HepG2 (cell line): Measurements from ENCODE around the gene THRB. TPM values are rescaled to one million over a fixed set of nuclear protein-coding genes. Genes with fewer than 3 reads are reported as not detected.

Experiments
- ADNP ChIP-seq: sonication (generic); formaldehyde crosslinking; IDR thresholded peaks from 2 replicates; pipeline ENCODE4 v1.4.0; 2020; ENCODE audit warnings: missing genetic modification reagents
- AKNA ChIP-seq: sonication (generic); formaldehyde crosslinking; IDR thresholded peaks from 2 replicates; pipeline ENCODE4 v1.4.0; 2020; ENCODE audit warnings: missing genetic modification reagents, borderline replicate concordance
- ISL2 ChIP-seq: sonication (generic); formaldehyde crosslinking; IDR thresholded peaks from 2 replicates; pipeline ENCODE4 v1.5.0; 2020; ENCODE audit warnings: missing genetic modification reagents
- MAFF ChIP-seq: IDR thresholded peaks from 2 replicates; pipeline ENCODE4 v1.6.1; 2011; ENCODE audit warnings: low read depth, low read length, improper control_type of control experiment
- MED1 ChIP-seq: sonication (generic); formaldehyde crosslinking; IDR thresholded peaks from 2 replicates; pipeline ENCODE4 v1.4.0; 2020; ENCODE audit warnings: missing genetic modification reagents
- MLLT10 ChIP-seq: sonication (generic); formaldehyde crosslinking; IDR thresholded peaks from 2 replicates; pipeline ENCODE4 v1.4.0; 2020; ENCODE audit warnings: missing genetic modification reagents
- MZF1 ChIP-seq: sonication (generic); formaldehyde crosslinking; IDR thresholded peaks from 2 replicates; pipeline ENCODE4 v1.8.1; 2023; ENCODE audit warnings: mild to moderate bottlenecking, missing genetic modification reagents, borderline replicate concordance
- NFIC ChIP-seq: IDR thresholded peaks from 2 replicates; pipeline ENCODE4 v1.6.1; 2012; ENCODE audit warnings: mild to moderate bottlenecking, low read length, inconsistent platforms
- SOX6 ChIP-seq, 2 experiments: fragments of 450-650 bp in 1 of 2; sonication (generic) in 1 of 2; formaldehyde crosslinking in 1 of 2; IDR thresholded peaks; 2 replicates each; pipeline versions ENCODE4 v1.4.0 to v1.6.1; 2017 to 2020; ENCODE audit warnings: antibody characterized with exemption in 1 of 2, mild to moderate bottlenecking in 1 of 2, missing genetic modification reagents in 1 of 2
- STAG1 ChIP-seq: sonication (generic); formaldehyde crosslinking; IDR thresholded peaks from 2 replicates; pipeline ENCODE4 v1.4.0; 2020; ENCODE audit warnings: missing genetic modification reagents
- TBP ChIP-seq: sonication (generic); formaldehyde crosslinking; IDR thresholded peaks from 2 replicates; pipeline ENCODE4 v1.5.0; 2020; ENCODE audit warnings: missing genetic modification reagents
- TMF1 ChIP-seq: sonication (generic); formaldehyde crosslinking; IDR thresholded peaks from 2 replicates; pipeline ENCODE4 v1.8.1; 2022; ENCODE audit warnings: low read depth, missing genetic modification reagents
- U2AF2 ChIP-seq: fragments of 200-400 bp; formaldehyde crosslinking; IDR thresholded peaks from 2 replicates; pipeline ENCODE4 v1.6.1; 2017; ENCODE audit warnings: low read depth, mild to moderate bottlenecking, low read length
- ZNF232 ChIP-seq: sonication (generic); formaldehyde crosslinking; IDR thresholded peaks from 2 replicates; pipeline ENCODE4 v1.4.0; 2020; ENCODE audit warnings: missing genetic modification reagents, borderline replicate concordance
- ZNF446 ChIP-seq: sonication (generic); formaldehyde crosslinking; IDR thresholded peaks from 2 replicates; pipeline ENCODE4 v1.5.0; 2020; ENCODE audit warnings: mild to moderate bottlenecking, missing genetic modification reagents
- ZNF496 ChIP-seq: sonication (generic); formaldehyde crosslinking; IDR thresholded peaks from 2 replicates; pipeline ENCODE4 v1.8.1; 2023; ENCODE audit warnings: mild to moderate bottlenecking, moderate library complexity, missing genetic modification reagents; ENCODE audit not compliant: insufficient replicate concordance
- ZNF577 ChIP-seq: sonication (generic); formaldehyde crosslinking; IDR thresholded peaks from 2 replicates; pipeline ENCODE4 v1.4.0; 2020; ENCODE audit warnings: mild to moderate bottlenecking, low read depth, missing genetic modification reagents, borderline replicate concordance
- ZNF589 ChIP-seq: sonication (generic); formaldehyde crosslinking; conservative IDR thresholded peaks from 2 replicates; pipeline ENCODE4 v1.8.0; 2022; ENCODE audit warnings: mild to moderate bottlenecking, moderate library complexity, missing genetic modification reagents
- ZSCAN12 ChIP-seq: sonication (generic); formaldehyde crosslinking; IDR thresholded peaks from 2 replicates; pipeline ENCODE4 v1.9.0; 2021; ENCODE audit warnings: mild to moderate bottlenecking, missing genetic modification reagents
- polyA plus RNA-seq, 8 experiments: library from polyadenylated mRNA; depleted of rRNA in 3 of 8; stranded (reverse) in 7 of 8; unstranded in 1 of 8; fragments of >200 nt; fragmentation: Illumina TruSeq in 4 of 8; extraction: Trizol in 4 of 8; gene quantifications; 2 replicates each; pipeline versions ENCODE4 v1.2.1 to v1.2.3, GENCODE V29; 2011 to 2016; ENCODE audit warnings: low read depth in 4 of 8, missing spikeins in 1 of 8, mixed read lengths in 1 of 8; ENCODE audit not compliant: insufficient read depth in 1 of 8
- total RNA-seq, 5 experiments: library from RNA; depleted of rRNA; stranded (reverse); fragments of >200 nt; fragmentation: Illumina TruSeq; extraction: Trizol; gene quantifications; 2 replicates each; pipeline ENCODE4 v1.2.3, GENCODE V29; 2016; ENCODE audit warnings: low read depth in 1 of 5
- TF ChIP-seq, protein P1 (sequence below): sonication (generic); formaldehyde crosslinking; IDR thresholded peaks from 2 replicates; pipeline ENCODE4 v1.4.0; 2020; ENCODE audit warnings: mild to moderate bottlenecking, missing genetic modification reagents, borderline replicate concordance

THRB gene
- total and polyA plus RNA-seq, 2 of the 13 experiments (the other 11 are each of a cell fraction or from before 2014, with no cell fraction given): 4.7 to 22.7 TPM

- TF ChIP-seq, protein P1, sequence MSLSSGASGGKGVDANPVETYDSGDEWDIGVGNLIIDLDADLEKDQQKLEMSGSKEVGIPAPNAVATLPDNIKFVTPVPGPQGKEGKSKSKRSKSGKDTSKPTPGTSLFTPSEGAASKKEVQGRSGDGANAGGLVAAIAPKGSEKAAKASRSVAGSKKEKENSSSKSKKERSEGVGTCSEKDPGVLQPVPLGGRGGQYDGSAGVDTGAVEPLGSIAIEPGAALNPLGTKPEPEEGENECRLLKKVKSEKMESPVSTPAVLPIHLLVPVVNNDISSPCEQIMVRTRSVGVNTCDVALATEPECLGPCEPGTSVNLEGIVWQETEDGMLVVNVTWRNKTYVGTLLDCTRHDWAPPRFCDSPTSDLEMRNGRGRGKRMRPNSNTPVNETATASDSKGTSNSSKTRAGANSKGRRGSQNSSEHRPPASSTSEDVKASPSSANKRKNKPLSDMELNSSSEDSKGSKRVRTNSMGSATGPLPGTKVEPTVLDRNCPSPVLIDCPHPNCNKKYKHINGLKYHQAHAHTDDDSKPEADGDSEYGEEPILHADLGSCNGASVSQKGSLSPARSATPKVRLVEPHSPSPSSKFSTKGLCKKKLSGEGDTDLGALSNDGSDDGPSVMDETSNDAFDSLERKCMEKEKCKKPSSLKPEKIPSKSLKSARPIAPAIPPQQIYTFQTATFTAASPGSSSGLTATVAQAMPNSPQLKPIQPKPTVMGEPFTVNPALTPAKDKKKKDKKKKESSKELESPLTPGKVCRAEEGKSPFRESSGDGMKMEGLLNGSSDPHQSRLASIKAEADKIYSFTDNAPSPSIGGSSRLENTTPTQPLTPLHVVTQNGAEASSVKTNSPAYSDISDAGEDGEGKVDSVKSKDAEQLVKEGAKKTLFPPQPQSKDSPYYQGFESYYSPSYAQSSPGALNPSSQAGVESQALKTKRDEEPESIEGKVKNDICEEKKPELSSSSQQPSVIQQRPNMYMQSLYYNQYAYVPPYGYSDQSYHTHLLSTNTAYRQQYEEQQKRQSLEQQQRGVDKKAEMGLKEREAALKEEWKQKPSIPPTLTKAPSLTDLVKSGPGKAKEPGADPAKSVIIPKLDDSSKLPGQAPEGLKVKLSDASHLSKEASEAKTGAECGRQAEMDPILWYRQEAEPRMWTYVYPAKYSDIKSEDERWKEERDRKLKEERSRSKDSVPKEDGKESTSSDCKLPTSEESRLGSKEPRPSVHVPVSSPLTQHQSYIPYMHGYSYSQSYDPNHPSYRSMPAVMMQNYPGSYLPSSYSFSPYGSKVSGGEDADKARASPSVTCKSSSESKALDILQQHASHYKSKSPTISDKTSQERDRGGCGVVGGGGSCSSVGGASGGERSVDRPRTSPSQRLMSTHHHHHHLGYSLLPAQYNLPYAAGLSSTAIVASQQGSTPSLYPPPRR: no peak
- TF ChIP-seq ZNF577 (CRISPR knock-in tag) (no peak), MZF1 (CRISPR knock-in tag) (no peak), ISL2 (CRISPR knock-in tag) (no peak), MLLT10 (no peak), ZNF232 (no peak), ZNF496 (CRISPR knock-in tag) (no peak), U2AF2 (no peak), MED1 (CRISPR knock-in tag) (no peak), ZNF446 (CRISPR knock-in tag) (no peak), NFIC (no peak), AKNA (CRISPR knock-in tag) (no peak), ZNF589 (CRISPR knock-in tag) (no peak), ZSCAN12 (CRISPR knock-in tag) (no peak), SOX6 (IDR thresholded peaks at IDR 0.05) (no peak), SOX6 (CRISPR knock-in tag; IDR thresholded peaks at IDR 0.05) (no peak), MAFF (no peak), STAG1 (CRISPR knock-in tag) (peak; percentile 74), ADNP (CRISPR knock-in tag) (no peak), TBP (CRISPR knock-in tag) (no peak), TMF1 (CRISPR knock-in tag) (no peak)
These were observed 256.5 kb downstream of the THRB start (continued) for GRCh38 chr3:24237971-24238706.
